WTC11 (cell line): ENCODE results near the gene FRMD4A. TPM values are rescaled to one million over a fixed set of nuclear protein-coding genes. Genes with fewer than 3 reads are reported as not detected.

Experiments used
- ATAC-seq: fragments of 200-7000 bp; cut with Tn5 transposase; 2 replicates; pipeline ENCODE4 v1.10.0; 2021; ENCODE audit warnings: mild to moderate bottlenecking, moderate library complexity
- CTCF ChIA-PET: fragments of 300-600 bp; sonication (Branson Sonifier 250); formaldehyde crosslinking; loops from one replicate; lab custom pipeline; 2021; ENCODE audit warnings: antibody characterized with exemption; lab: Charles Lee
- POLR2A ChIA-PET: fragments of 350-600 bp; sonication (Branson Sonifier 250); formaldehyde crosslinking; loops from one replicate; lab custom pipeline; 2021; ENCODE audit warnings: antibody characterized with exemption; lab: Charles Lee
- DNase-seq: peaks from one replicate; pipeline ENCODE4 v3.0.0; 2021; ENCODE audit warnings: low spot score
- H3K27ac Mint-ChIP-seq: 2 replicates; pipeline ENCODE4 v1.8.0; 2021; ENCODE audit warnings: mixed read lengths
- H3K27me3 Mint-ChIP-seq: 2 replicates; pipeline ENCODE4 v1.8.0; 2021; ENCODE audit warnings: low read depth, mild to moderate bottlenecking, moderate library complexity, mixed read lengths
- H3K36me3 Mint-ChIP-seq: 2 replicates; pipeline ENCODE4 v1.8.0; 2021; ENCODE audit warnings: mixed read lengths
- H3K4me1 Mint-ChIP-seq: 2 replicates; pipeline ENCODE4 v1.8.0; 2022; ENCODE audit warnings: mixed read lengths
- H3K4me3 Mint-ChIP-seq: 2 replicates; pipeline ENCODE4 v1.8.0; 2021; ENCODE audit warnings: mild to moderate bottlenecking, moderate library complexity, mixed read lengths
- H3K9me3 Mint-ChIP-seq: 2 replicates; pipeline ENCODE4 v1.8.0; 2021; ENCODE audit warnings: mixed read lengths
- ATF1 ChIP-seq: sonication (generic); formaldehyde crosslinking; IDR thresholded peaks from 2 replicates; pipeline ENCODE4 v1.8.1; 2023; ENCODE audit warnings: mild to moderate bottlenecking, moderate library complexity, missing genetic modification reagents
- ELF4 ChIP-seq: sonication (generic); formaldehyde crosslinking; IDR thresholded peaks from 2 replicates; pipeline ENCODE4 v1.8.1; 2022; ENCODE audit warnings: low read depth, mild to moderate bottlenecking, moderate library complexity, missing genetic modification reagents
- ESRRA ChIP-seq: sonication (generic); formaldehyde crosslinking; IDR thresholded peaks from 2 replicates; pipeline ENCODE4 v1.8.1; 2022; ENCODE audit warnings: mild to moderate bottlenecking, missing genetic modification reagents, borderline replicate concordance
- ETV6 ChIP-seq: sonication (generic); formaldehyde crosslinking; IDR thresholded peaks from 2 replicates; pipeline ENCODE4 v1.8.1; 2022; ENCODE audit warnings: mild to moderate bottlenecking, missing genetic modification reagents
- FOXJ3 ChIP-seq: sonication (generic); formaldehyde crosslinking; IDR thresholded peaks from 2 replicates; pipeline ENCODE4 v1.9.0; 2021; ENCODE audit warnings: missing genetic modification reagents, mild to moderate bottlenecking, borderline replicate concordance
- GABPB1 ChIP-seq: sonication (generic); formaldehyde crosslinking; IDR thresholded peaks from 2 replicates; pipeline ENCODE4 v1.8.1; 2023; ENCODE audit warnings: mild to moderate bottlenecking, missing genetic modification reagents
- GRHL2 ChIP-seq: fragments of 250-450 bp; sonication (Bioruptor Pico); IDR thresholded peaks from 2 replicates; pipeline ENCODE4 v1.8.0; 2022; ENCODE audit warnings: mild to moderate bottlenecking, moderate library complexity; ENCODE audit not compliant: insufficient replicate concordance, severe bottlenecking
- IRF2 ChIP-seq: sonication (generic); formaldehyde crosslinking; IDR thresholded peaks from 2 replicates; pipeline ENCODE4 v1.8.0; 2022; ENCODE audit warnings: low read depth, missing genetic modification reagents, borderline replicate concordance
- JAZF1 ChIP-seq: fragments of 250-450 bp; sonication (Bioruptor Pico); IDR thresholded peaks from 2 replicates; pipeline ENCODE4 v1.9.0; 2021; ENCODE audit warnings: moderate library complexity, mild to moderate bottlenecking, inconsistent platforms
- JUN ChIP-seq: sonication (generic); formaldehyde crosslinking; IDR thresholded peaks from 2 replicates; pipeline ENCODE4 v1.8.0; 2023; ENCODE audit warnings: mild to moderate bottlenecking, missing genetic modification reagents
- RORB ChIP-seq: fragments of 250-450 bp; sonication (Bioruptor Pico); IDR thresholded peaks from 2 replicates; pipeline ENCODE4 v1.9.0; 2021; ENCODE audit warnings: mild to moderate bottlenecking
- SMAD4 ChIP-seq: sonication (generic); formaldehyde crosslinking; IDR thresholded peaks from 2 replicates; pipeline ENCODE4 v1.8.0; 2022; ENCODE audit warnings: mild to moderate bottlenecking, missing genetic modification reagents
- TCF7 ChIP-seq: sonication (generic); formaldehyde crosslinking; IDR thresholded peaks from 2 replicates; pipeline ENCODE4 v1.8.0; 2022; ENCODE audit warnings: mild to moderate bottlenecking, low read depth, missing genetic modification reagents, moderate library complexity
- ZNF263 ChIP-seq: sonication (generic); formaldehyde crosslinking; IDR thresholded peaks from 2 replicates; pipeline ENCODE4 v1.8.1; 2022; ENCODE audit warnings: low read depth, mild to moderate bottlenecking, moderate library complexity, missing genetic modification reagents
- ZNF416 ChIP-seq: fragments of 250-450 bp; sonication (Bioruptor Pico); IDR thresholded peaks from 2 replicates; pipeline ENCODE4 v1.9.0; 2021; ENCODE audit warnings: mild to moderate bottlenecking, inconsistent platforms
- ZNF423 ChIP-seq: fragments of 250-450 bp; sonication (Bioruptor Pico); IDR thresholded peaks from 2 replicates; pipeline ENCODE4 v2.1.2; 2022; ENCODE audit warnings: mild to moderate bottlenecking, moderate library complexity
- total RNA-seq: library from RNA; stranded (reverse); gene quantifications from 3 replicates; pipeline ENCODE4 v1.2.3, GENCODE V29; 2021
- TF ChIP-seq, protein P1 (sequence below): sonication (generic); formaldehyde crosslinking; IDR thresholded peaks from 2 replicates; pipeline ENCODE4 v1.8.1; 2023; ENCODE audit warnings: mild to moderate bottlenecking, missing genetic modification reagents
- TF ChIP-seq, protein P2 (sequence below): sonication (generic); formaldehyde crosslinking; IDR thresholded peaks from 2 replicates; pipeline ENCODE4 v1.8.1; 2022; ENCODE audit warnings: missing genetic modification reagents, borderline replicate concordance
- TF ChIP-seq, protein P3 (sequence below): fragments of 250-450 bp; sonication (Bioruptor Pico); conservative IDR thresholded peaks from 2 replicates; pipeline ENCODE4 v1.9.0; 2021; ENCODE audit warnings: mild to moderate bottlenecking
- TF ChIP-seq, protein P4 (sequence below): sonication (generic); formaldehyde crosslinking; conservative IDR thresholded peaks from 2 replicates; pipeline ENCODE4 v1.8.1; 2022; ENCODE audit warnings: mild to moderate bottlenecking, missing genetic modification reagents
- TF ChIP-seq, protein P5 (sequence below): sonication (generic); formaldehyde crosslinking; IDR thresholded peaks from 2 replicates; pipeline ENCODE4 v1.8.0; 2023; ENCODE audit warnings: missing genetic modification reagents
- TF ChIP-seq, protein P6 (sequence below): sonication (generic); formaldehyde crosslinking; IDR thresholded peaks from 2 replicates; pipeline ENCODE4 v1.8.1; 2023; ENCODE audit warnings: mild to moderate bottlenecking, moderate library complexity, missing genetic modification reagents
- TF ChIP-seq, protein P7 (sequence below): sonication (generic); formaldehyde crosslinking; IDR thresholded peaks from 2 replicates; pipeline ENCODE4 v1.8.1; 2023; ENCODE audit warnings: mild to moderate bottlenecking, missing genetic modification reagents, moderate library complexity
- TF ChIP-seq, protein P8 (sequence below): sonication (generic); formaldehyde crosslinking; IDR thresholded peaks from 2 replicates; pipeline ENCODE4 v1.8.1; 2022; ENCODE audit warnings: mild to moderate bottlenecking, moderate library complexity, missing genetic modification reagents

Gene FRMD4A
- total RNA-seq, 1 experiment from 2014 or later = 35.5 TPM

DNA sequence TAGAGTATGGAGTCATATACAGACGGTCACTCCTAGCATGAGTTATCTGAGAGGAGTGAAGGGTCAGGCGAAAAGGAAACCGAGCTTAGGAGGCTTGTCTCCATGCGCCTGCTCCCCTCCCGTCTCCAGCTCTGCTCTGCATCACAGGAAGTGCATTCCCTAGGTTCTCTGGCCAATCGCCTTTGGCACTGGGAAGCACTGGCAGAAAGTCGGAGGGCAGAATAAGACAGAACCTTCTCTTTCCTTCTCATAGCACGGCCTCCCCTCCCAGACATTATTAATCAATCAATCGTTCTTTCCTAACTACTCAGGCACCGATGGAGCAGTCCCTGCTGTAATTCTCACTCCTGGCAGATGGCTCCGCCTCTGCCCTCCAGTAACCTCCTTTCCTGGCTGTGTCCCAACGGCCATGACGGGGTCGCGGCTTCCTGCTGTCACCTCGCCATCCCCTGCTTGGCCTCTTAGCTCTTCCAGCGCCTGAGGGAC is 177.1 kb downstream of the FRMD4A start:
- Mint-ChIP-seq H3K27ac (no peak overlapping the region), H3K9me3 (no peaks in the 10 kb centered on the region; the same call in 1 of the 2 replicates), H3K27me3 (no peaks in the 10 kb centered on the region), H3K36me3 (no peaks in the 10 kb centered on the region), H3K4me1 (peaks cover 7% of the 10 kb centered on the region; the same call in 1 of the 2 replicates), H3K4me3 (no peak overlapping the region)
- TF ChIP-seq, protein P1, sequence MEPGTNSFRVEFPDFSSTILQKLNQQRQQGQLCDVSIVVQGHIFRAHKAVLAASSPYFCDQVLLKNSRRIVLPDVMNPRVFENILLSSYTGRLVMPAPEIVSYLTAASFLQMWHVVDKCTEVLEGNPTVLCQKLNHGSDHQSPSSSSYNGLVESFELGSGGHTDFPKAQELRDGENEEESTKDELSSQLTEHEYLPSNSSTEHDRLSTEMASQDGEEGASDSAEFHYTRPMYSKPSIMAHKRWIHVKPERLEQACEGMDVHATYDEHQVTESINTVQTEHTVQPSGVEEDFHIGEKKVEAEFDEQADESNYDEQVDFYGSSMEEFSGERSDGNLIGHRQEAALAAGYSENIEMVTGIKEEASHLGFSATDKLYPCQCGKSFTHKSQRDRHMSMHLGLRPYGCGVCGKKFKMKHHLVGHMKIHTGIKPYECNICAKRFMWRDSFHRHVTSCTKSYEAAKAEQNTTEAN (CRISPR knock-in tag) = no peak
- TF ChIP-seq, protein P2, sequence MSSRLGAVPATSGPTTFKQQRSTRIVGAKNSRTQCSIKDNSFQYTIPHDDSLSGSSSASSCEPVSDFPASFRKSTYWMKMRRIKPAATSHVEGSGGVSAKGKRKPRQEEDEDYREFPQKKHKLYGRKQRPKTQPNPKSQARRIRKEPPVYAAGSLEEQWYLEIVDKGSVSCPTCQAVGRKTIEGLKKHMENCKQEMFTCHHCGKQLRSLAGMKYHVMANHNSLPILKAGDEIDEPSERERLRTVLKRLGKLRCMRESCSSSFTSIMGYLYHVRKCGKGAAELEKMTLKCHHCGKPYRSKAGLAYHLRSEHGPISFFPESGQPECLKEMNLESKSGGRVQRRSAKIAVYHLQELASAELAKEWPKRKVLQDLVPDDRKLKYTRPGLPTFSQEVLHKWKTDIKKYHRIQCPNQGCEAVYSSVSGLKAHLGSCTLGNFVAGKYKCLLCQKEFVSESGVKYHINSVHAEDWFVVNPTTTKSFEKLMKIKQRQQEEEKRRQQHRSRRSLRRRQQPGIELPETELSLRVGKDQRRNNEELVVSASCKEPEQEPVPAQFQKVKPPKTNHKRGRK (CRISPR knock-in tag) = no peak
- TF ChIP-seq, protein P3, sequence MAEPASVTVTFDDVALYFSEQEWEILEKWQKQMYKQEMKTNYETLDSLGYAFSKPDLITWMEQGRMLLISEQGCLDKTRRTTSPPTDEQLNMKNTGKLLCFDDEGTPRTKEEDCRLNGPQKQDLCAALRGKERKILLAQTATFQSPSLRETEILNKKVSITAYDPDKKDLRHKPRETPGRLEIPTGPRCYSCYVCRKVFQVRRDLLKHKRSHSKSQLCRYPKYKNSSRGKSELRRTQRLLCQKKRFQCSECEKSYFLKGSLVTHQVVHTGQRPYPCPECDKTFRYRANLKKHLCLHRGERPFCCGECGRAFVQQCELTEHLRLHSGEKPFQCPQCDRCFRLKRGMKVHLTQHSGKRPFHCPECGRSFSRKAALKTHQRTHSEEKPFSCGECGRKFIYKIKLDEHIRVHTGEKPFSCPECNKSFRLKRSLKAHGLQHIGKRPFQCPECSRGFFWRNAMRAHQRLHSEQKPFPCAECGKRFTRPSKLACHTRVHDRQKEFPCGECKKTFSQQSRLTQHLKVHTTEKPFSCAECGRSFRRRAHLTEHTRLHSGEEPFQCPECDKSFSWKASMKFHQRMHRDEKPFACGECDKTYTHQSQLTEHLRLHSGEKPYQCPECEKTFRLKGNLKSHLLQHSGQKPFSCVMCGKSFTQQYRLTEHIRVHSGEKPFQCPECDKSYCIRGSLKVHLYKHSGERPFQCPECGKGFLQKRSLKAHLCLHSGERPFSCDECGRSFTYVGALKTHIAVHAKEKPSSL (CRISPR knock-in tag) = no peak
- TF ChIP-seq, protein P4, sequence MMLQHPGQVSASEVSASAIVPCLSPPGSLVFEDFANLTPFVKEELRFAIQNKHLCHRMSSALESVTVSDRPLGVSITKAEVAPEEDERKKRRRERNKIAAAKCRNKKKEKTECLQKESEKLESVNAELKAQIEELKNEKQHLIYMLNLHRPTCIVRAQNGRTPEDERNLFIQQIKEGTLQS (CRISPR knock-in tag) = no peak
- no peak for TF ChIP-seq RORB
- TF ChIP-seq, protein P5, sequence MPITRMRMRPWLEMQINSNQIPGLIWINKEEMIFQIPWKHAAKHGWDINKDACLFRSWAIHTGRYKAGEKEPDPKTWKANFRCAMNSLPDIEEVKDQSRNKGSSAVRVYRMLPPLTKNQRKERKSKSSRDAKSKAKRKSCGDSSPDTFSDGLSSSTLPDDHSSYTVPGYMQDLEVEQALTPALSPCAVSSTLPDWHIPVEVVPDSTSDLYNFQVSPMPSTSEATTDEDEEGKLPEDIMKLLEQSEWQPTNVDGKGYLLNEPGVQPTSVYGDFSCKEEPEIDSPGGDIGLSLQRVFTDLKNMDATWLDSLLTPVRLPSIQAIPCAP (CRISPR knock-in tag) = no peak
- TF ChIP-seq ZNF263 (CRISPR knock-in tag) = no peak
- ChIA-PET POLR2A (interaction anchor here (0.5 kb wide), 1 partner anchor 65 kb away, joined by 3 read pairs; no protein-coding TSS in a partner anchor), CTCF (no interaction called here)
- ATAC-seq = peak; percentile 90
- DNase-seq = peak; percentile 25

DNA sequence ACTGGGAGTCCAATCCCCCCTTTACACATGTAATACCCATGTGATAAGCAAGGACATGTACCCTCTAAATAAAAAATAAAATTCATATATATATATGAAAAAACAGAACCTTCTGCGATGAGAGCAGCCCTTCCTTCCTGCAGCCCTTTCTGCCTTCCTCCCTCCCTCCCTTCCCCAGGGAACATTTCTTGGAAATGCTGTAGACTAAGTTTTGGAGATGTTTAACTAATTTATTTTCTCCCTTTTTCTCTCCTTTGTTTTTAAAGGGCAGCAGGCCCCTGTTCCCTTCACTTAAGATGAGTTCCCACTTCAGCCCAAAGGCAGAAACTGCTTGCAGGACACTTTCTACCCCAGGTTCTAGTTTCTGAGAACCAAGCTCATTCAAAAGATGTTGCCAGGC is 179.2 kb downstream of the FRMD4A start:
- Mint-ChIP-seq H3K9me3 (no peaks in the 10 kb centered on the region; the same call in 1 of the 2 replicates), H3K27ac (no peak overlapping the region), H3K4me3 (no peak overlapping the region), H3K4me1 (peaks cover 7% of the 10 kb centered on the region; the same call in 1 of the 2 replicates), H3K27me3 (no peaks in the 10 kb centered on the region), H3K36me3 (no peaks in the 10 kb centered on the region)
- DNase-seq (no peak), ATAC-seq (no peak)
- CTCF ChIA-PET = no interaction called here
- TF ChIP-seq ETV6 (CRISPR knock-in tag) (no peak), IRF2 (CRISPR knock-in tag) (no peak), ZNF423 (CRISPR knock-in tag) (no peak), ZNF416 (CRISPR knock-in tag) (no peak), TCF7 (CRISPR knock-in tag) (no peak), JUN (CRISPR knock-in tag) (no peak), JAZF1 (no peak), GABPB1 (CRISPR knock-in tag) (no peak), ESRRA (CRISPR knock-in tag) (no peak), GRHL2 (no peak), ATF1 (no peak), ELF4 (CRISPR knock-in tag) (no peak), SMAD4 (no peak), FOXJ3 (CRISPR knock-in tag) (no peak)
- TF ChIP-seq, protein P6, sequence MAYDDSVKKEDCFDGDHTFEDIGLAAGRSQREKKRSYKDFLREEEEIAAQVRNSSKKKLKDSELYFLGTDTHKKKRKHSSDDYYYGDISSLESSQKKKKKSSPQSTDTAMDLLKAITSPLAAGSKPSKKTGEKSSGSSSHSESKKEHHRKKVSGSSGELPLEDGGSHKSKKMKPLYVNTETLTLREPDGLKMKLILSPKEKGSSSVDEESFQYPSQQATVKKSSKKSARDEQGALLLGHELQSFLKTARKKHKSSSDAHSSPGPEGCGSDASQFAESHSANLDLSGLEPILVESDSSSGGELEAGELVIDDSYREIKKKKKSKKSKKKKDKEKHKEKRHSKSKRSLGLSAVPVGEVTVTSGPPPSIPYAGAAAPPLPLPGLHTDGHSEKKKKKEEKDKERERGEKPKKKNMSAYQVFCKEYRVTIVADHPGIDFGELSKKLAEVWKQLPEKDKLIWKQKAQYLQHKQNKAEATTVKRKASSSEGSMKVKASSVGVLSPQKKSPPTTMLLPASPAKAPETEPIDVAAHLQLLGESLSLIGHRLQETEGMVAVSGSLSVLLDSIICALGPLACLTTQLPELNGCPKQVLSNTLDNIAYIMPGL (CRISPR knock-in tag) = no peak
- TF ChIP-seq, protein P7, sequence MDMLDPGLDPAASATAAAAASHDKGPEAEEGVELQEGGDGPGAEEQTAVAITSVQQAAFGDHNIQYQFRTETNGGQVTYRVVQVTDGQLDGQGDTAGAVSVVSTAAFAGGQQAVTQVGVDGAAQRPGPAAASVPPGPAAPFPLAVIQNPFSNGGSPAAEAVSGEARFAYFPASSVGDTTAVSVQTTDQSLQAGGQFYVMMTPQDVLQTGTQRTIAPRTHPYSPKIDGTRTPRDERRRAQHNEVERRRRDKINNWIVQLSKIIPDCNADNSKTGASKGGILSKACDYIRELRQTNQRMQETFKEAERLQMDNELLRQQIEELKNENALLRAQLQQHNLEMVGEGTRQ (CRISPR knock-in tag) = no peak
- TF ChIP-seq, protein P8, sequence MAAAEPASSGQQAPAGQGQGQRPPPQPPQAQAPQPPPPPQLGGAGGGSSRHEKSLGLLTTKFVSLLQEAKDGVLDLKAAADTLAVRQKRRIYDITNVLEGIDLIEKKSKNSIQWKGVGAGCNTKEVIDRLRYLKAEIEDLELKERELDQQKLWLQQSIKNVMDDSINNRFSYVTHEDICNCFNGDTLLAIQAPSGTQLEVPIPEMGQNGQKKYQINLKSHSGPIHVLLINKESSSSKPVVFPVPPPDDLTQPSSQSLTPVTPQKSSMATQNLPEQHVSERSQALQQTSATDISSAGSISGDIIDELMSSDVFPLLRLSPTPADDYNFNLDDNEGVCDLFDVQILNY (CRISPR knock-in tag) = no peak
- POLR2A ChIA-PET = no interaction called here
